Sciatic nerve (tissue), 2 donors: ENCODE data around the gene GSK3B. TPM values are rescaled to one million over a fixed set of nuclear protein-coding genes. Genes with fewer than 3 reads are reported as not detected.

Experiments used
- ATAC-seq: fragments of 200-7000 bp; cut with Tn5 transposase; one replicate; pipeline ENCODE4 v1.9.1; 2020; ENCODE audit warnings: mild to moderate bottlenecking, moderate library complexity
- DNase-seq: peaks from one replicate; pipeline ENCODE4 v3.0.0-alpha.2; 2020; ENCODE audit warnings: low spot score
- intact Hi-C: fragments of 100-400 bp; cut with DNase I; formaldehyde crosslinking; loops from one replicate; pipeline ENCODE4 v1.14.2; 2022
- total RNA-seq: library from RNA; stranded (reverse); fragmentation: NEBNext Ultra II Directional; extraction: Animal tissue kit (Norgen Biotek cat#: 25700); gene quantifications from one replicate; pipeline ENCODE4 v1.2.1, GENCODE V29; 2021
- donor health status: DM: no; HTN: no; CAD: no.
- donor health status: DM: no; HTN: no; CAD: no.

The GSK3B gene
- total RNA-seq, 1 donor from 2014 or later: 33.6 TPM

DNA sequence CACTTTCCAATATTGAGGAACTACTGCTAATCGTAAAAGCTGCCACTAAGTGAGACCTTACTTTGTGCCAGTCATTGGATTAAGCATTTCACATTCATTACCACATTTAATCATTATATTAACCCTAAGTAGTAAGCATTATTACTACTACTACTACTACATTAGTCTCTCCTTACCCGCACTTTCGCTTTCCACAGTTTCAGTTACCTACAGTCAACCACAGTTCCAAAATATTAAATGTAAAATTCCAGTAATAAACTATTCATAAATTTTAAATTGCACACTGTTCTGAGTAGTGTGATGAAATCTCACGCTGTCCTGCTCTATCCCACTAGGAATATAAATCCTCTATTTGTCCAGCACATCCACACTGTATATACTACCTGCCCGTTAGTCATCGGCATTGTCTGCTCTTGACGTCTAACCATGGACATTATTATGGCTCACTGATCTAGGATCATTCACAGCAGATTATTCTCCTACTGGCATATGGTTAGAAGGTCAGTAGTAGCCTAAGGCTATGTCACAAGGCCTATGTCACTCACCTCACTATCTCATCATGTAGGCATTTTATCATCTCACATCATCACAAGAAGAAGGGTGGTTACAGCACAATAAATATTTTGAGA, 121.1 kb downstream of the GSK3B start:
- ATAC-seq: no peak
- intact Hi-C loops: no loop called here
- no peak for DNase-seq

DNA sequence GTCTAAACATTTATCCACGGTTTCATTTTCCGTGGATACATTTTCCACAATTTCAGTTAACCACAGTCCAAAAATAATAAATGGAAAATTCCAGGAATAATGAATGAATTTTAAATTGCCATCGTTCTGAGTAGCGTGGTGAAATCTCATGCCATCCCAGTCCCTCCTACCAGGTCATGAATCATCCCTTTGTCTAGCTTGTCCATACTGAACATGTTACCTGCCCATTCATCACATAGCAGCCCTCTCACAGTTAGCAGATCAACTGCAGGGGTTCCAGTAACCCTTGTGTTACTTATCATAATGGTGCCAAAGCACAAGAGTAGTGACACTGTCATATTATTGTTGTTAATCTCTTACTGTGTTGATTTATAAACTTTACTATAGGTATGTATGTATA, 124.5 kb downstream of the GSK3B start:
- DNase-seq (no peak), ATAC-seq (no peak)
- intact Hi-C loops: no loop called here

DNA sequence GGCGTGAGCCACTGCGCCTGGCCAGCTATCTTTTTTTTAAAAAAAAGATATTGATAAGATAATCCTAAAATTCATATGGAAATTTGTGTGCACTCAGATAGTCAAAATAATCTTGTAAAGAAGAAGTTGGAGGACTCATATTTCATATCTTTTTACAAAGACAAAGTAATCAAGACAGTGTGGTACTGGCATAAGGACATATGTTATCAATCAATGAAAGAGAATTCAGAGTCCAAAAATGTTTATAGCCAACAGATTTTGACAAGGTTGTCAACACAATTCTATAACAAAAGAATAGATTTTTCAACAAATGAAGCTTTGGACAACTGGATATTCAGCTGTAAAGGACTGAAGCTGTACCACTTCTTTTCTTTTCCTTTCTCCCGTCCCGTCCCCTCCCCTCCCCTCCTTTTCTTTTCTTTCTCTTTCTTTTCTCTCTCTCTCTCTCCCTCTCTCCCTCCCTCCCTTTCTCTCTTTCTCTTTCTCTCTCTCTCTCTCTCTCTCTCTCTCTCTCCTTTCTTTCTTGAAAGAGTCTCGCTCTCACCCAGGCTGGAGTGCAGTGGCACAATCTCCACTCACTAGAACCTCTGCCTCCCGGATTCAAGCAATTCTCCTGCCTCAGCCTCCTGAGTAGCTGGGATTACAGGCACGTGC, 126.8 kb downstream of the GSK3B start:
- intact Hi-C loops: no loop called here
- ATAC-seq (no peak), DNase-seq (no peak)

DNA sequence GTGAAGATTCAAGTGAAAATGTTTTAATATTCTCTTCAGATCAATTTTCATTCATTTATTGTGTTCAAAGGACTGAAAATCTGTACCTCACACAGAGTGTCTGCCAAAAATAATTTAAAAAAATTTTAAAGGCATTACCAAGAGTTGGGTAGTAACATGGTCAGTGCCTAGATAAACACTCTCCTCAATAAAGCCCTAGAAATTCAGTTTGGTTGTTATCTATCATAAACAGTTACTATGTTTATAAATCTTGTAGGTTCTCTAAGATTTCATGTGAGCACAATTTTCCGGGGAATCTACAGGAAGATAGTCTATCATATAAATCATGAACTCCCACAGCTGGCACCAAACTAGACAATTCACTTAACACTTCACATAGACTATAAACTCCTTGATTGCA, 128.6 kb downstream of the GSK3B start:
- no peak for DNase-seq
- intact Hi-C loops: no loop called here
- ATAC-seq: no peak

DNA sequence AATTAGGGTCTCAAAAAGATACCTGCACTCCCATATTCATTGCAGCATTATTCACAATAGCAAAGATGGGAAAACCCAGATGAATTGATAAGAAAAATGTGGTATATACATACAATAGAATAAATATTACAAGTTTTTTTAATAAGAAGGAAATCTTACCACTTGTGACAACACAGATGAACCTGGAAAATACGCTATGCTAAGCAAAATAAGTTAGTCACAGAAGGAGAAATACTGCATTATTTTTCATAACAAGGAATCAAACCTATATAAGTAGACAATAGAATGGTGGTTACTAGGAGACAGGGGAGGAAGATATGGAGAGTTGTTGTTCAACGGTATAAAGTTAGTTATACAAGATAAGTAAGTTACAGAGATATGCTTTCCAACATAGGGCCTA, 130.0 kb downstream of the GSK3B start:
- intact Hi-C loops: no loop called here
- DNase-seq (no peak), ATAC-seq (no peak)

DNA sequence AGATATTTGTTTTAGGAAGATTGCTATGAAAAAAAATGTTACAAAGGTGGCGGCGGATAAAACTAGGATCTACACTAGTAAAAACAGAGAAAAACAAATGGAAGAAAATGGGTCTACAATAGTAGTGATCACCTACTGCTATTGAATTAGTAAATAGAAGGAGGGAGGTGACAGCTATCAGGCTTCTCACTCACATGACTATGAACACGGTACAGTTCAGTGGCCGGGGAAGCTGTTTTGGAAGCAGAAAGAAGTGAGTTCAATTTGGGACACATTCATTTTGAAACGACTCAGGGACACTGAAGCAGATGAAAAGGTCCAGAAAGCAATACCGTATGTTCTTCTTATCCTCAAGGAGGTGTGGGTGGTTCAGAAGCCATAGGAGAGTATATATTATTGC, 138.3 kb downstream of the GSK3B start:
- no peak for ATAC-seq

DNA sequence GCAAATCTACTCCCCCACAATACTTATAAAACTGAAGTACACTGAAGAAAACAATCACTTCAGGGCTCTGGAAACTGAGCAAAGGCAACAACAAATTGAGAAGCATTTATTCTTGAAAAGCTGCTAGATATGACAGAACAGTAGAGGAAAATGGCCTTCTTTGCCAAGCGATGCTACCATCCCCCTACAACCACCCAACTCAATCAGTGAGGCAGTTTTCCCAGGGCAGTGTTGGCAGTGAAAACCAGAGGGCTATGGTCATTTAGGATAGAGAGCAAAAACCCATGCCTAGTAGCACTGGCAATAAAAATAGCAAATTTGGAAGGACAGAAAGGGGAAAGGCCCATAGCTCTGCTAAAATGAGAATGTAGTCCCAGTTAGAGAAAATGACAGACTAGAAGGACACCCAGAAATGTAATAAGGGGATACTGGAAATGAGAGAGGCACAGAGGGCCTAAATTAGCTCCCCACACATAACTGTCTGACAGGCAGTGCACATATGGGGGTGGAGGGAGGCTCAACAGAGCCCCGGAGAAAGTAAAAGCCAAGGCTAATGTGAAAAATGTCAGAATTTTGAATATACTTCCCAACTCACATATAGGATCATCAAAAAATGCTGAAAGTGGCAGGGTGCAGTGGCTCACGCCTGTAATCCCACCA, 143.5 kb downstream of the GSK3B start:
- ATAC-seq (no peak), DNase-seq (no peak)
- intact Hi-C loops: no loop called here

More for the DNA sequence above, 138.3 kb downstream of the GSK3B start:
- no peak for DNase-seq
- intact Hi-C loops: no loop called here

DNA sequence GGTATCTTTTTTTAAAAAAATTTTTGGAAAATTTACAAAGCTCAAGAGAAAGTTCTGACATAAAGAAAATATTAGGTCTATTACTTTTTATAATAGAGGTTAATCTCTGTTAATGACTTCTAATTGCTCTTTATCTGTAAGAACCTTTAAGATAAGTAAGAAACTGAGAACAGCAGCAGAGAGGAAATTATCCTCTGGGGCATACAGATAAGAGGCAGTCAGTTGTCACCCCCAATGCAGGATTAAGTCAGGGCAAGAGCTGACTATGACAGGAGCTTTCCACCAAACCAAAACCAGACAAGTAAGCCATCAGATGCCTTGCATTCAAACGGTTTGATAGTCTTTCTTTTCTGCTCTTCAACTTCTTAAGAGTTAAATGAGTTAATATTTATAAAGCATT, 149.0 kb downstream of the GSK3B start:
- no peak for ATAC-seq
- intact Hi-C loops: no loop called here
- no peak for DNase-seq

DNA sequence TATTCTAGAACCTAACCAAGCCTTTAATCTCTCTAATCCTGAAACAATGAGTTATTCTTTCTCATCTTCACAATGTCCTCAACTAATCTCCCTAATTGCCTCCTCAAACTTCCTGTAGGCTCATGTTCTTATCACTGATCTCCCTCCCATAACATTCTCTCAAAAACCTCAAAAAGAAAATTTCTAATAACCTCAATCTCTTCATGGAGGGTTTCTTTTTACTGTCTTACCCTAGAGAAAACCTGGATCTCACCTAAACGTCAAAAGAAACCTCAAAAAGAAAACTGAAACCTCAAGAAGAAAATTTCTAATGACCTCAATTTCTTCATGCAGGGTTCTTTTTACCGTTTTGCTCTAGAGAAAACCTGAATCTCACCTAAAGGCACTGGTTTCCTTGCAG, 150.2 kb downstream of the GSK3B start:
- DNase-seq: no peak
- intact Hi-C loops: no loop called here
- ATAC-seq: no peak

DNA sequence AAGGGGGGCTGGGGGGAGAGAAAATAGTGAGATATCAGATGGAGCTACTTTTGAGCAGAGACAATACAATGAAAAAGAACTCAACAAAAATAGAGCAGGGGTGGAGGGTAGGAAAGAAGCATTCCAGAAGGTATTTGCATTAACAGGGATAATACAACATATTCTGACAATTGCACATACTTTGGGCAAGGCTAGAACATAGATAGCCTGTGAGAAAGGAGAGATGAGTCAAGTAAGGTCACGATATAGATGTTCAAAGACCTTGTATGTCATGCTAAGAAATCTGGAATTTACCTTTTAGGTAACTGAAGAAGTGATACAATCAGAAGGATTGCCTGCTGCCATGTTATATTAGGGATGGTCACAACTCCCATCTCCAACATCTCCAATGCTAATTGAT, 155.2 kb downstream of the GSK3B start:
- ATAC-seq: no peak
- no peak for DNase-seq
- intact Hi-C loops: no loop called here

DNA sequence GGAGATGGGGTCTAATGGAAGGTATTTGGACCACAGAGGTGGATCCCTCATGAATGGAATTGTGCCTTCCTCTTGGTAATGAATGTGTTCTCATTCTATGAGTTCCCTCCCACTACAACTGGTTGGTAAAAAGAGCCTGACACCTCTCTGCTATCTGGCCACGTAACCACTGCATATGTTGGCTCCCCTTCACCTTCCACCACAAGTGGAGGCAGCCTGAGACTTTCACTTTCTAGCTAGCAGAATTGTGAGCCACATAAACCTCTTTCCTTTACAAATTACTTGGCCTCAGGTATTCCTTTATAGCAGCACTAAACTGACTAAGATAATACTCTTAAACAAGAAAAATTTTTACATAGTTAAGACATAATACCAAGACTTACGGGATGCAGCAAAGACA, 157.0 kb downstream of the GSK3B start:
- no peak for DNase-seq
- intact Hi-C loops: no loop called here
- ATAC-seq: no peak

DNA sequence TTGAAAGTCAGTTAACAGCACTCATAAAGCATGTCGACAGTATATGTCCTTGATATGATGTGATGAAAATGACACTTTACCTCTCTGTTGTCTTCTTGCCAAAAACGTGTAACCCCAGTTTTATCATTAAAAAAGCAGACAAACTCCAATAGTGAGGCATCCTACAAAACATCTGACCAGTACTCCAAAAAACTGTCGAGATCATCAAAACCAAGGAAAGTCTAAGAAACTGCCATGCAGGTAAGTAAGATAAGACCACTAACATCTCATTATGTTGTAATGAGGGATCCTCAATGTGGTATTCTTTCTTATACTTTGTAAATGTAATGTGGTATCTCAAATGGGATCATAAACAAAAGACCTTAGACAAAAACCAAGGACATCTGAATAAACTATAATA, 160.0 kb downstream of the GSK3B start:
- intact Hi-C loops: no loop called here
- ATAC-seq (no peak), DNase-seq (no peak)

DNA sequence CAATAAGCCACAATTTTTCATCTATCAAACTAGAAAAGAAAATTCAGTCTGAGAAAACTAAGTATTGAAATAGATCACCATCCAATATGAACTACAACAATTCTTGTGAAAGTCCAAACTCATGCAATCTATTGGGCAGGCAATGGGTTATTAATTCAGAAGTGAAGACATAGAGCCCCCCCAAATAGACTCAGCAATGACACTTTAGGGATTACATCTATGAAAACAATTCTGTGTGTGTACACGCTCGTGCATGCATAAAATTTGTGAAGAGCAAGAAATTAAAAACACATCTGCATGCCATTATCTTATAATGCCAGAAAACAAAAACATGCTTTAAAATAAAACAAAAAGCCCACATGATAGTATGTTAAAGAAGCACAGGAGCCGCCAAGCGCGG, 161.0 kb downstream of the GSK3B start:
- DNase-seq (no peak), ATAC-seq (peak; percentile 52)
- intact Hi-C loops: no loop called here

DNA sequence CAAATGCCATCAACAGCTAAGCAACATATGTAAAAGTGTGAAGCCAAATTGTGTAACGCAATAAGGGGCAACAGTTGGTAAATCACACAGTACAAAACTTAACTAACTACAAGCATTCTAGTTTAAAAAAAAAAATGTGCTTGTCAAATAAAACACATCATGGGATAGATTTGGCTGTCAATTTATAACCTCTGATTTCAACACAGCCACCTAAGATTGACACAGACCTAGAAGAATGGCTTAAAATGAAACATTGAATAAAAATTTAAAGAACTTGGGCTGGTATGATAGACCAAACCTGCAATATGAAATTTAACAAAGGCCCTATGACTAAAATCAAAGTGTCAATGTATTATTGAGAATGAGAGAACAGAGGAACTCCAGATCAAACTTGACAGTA, 164.0 kb downstream of the GSK3B start:
- DNase-seq (no peak), ATAC-seq (no peak)
- intact Hi-C loops: no loop called here

DNA sequence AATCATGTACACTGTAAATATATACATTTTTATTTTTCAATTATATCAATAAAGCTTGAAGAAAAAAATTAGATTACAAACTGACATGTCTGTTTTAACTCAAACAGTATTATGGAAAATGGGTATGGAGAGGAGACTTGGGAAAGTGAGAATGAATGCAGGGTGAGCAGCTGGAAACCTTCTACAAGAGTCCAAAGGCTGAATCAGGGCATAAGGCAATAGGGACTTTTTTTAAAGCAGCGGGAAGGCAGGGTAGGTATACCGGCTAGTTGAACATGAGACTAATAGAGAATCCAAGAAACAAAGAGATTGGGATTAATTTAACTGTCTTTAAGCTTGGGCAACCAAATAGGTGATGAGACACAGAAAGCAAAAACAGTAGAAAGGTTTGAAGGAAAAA, 167.1 kb downstream of the GSK3B start:
- intact Hi-C loops: no loop called here
- DNase-seq (no peak), ATAC-seq (no peak)

DNA sequence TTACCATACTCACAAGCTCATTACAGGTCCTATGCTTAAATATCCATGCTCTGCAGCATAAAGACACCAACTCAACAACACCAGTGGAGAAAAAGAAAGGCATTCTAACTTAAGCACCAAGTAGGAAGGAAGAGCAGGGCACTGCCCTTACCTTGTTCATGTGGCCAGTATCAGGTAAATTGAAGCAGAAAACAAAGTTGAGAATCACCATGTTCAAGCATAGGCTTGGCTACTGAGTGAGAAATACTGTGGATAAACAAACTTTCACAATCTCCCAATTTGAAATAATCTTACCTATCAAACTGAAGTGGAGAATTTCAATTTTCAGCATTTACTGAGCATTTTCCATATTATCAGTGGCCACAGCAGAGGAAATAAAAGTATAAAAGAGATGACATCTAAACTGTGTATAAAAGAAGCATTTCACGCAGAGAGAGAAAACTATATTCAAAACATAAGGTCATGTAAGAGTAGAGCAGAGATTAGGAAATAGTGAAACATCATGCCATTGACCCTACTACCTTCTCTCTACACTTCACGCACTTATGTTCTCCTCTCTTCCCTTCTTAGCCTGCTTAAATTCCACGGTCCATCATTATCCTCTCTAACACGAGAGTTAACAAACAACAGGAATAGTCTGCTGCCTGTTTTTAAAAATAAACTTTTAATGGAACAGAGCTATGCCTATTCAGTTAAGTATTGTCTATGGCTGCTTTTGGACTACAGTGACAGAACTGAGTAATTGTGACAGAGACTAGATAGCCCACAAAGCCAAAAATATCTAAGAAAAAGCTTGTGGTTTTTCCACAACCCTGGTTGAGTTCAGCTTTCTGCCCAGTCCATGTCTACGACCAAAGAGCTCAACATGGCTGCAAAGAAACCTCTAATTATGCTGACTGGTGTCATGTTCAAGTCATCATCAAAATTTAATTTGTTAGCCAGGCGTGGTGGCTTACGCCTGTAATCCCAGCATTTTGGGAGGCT, 169.8 kb downstream of the GSK3B start:
- intact Hi-C loops: no loop called here
- DNase-seq (no peak), ATAC-seq (no peak)

DNA sequence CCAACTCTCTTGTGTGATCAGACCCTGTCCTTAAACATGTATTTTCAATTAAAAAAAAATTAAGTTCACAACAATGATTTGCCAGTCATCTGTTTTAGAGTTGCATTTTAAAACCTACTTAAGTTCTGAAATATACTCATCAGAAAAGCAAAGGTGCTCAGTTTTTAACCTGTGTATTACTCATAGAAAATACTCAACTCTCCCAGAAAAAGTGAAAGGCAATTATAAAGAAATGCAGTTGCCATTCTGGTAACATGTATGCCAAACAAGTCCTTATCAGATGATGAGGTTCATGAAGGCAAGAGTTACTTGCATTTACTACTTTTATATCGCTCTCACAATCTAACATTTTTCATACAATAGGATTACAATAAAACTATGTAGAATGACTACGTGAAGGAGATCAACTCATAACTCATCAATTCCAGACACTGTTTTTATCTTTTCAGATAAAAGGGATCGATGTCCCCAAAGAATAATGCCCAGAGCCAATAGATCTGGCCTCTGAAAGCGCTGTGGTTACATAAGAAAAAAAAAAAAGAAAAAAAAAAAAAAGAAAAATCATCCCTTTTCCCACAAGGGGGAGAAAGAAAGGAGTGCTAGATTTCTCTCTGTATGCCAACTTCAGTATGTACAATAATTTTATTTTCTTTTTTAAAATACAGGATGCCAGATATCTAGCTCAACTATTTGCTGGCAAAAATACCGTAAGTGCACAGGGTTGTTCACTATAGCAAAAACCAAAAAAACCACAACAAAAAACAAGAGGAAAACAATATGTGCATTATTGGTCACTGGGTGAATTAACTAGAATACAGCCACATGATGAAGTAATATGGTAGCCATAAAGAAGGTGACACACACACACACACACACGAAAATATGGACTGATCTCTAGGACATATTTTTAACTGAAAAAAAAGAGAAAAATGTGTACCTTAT, 175.0 kb downstream of the GSK3B start:
- ATAC-seq: no peak
- no peak for DNase-seq
- intact Hi-C loops: no loop called here

DNA sequence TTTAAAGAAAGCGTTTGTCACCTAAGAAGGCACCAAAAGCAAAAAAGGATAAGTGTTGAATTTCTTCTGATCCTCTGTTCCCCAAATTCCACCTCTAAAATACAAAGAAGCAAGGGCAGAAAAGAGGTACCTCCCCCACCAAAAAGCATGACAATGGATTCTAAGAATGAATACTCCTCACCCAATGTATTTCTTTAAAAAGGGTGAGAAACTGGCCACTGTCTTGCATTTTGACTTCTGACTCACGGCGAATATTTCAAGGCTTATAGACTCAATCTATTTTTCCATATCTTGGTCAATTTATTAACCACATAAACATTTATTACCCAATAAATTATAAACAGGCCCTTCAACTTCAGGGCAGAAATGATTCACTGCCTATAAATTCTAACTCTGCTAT, 181.2 kb downstream of the GSK3B start:
- DNase-seq (no peak), ATAC-seq (no peak)
- intact Hi-C loops: no loop called here

DNA sequence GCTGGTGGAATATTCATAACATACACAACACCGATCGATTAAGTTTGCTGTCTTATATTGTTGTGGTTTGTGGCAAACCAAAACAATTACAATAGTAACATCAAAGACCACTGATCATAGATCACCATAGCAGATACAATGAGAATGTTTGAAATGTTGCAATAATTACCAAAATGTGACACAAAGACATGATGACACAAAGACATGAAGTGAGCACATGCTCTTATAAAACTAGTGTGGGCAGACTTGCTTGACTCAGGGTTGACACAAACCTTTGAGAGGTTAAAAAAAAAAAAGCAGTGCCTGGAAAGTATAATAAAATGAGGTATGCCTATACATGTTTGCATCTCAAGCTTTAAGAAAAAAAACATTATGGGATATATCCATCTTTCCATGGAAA, 182.0 kb downstream of the GSK3B start:
- ATAC-seq: no peak
- DNase-seq: no peak
- intact Hi-C loops: no loop called here
